DND-41 (cell line): Measurements from ENCODE around the gene ACADL.

Source experiments
- EZH2 ChIP-seq: IDR thresholded peaks from 3 replicates; pipeline ENCODE4 v1.6.1; 2012; ENCODE audit warnings: borderline replicate concordance, low read depth, mild to moderate bottlenecking, moderate library complexity, low read length, inconsistent platforms; ENCODE audit not compliant: severe bottlenecking
- TF ChIP-seq, protein P1 (sequence below): IDR thresholded peaks from 2 replicates; pipeline ENCODE4 v1.5.1; 2012; ENCODE audit warnings: borderline replicate concordance, low read length, moderate library complexity, mild to moderate bottlenecking; ENCODE audit not compliant: poor library complexity, severe bottlenecking; ENCODE audit errors: extremely low read depth

DNA sequence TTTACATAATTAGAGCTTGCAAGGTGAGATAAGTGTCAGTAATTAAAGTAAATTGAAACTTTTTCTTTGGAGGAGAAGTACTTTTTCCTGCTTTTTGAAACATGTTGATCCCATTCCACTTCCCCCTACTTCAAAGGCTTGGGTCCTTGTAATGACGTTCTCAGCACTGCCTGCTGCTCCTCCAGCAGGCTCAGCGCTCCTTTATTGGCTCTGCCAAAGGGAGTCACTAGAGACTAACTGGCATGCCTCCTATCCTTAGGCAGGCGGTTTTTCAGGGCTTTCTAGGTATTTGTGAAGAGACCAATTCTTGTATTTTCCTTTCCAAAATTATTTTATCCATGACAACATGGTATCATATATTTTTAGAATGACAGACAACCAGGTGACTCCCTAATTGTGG is 43.9 kb upstream of the ACADL start:
- TF ChIP-seq, protein P1, sequence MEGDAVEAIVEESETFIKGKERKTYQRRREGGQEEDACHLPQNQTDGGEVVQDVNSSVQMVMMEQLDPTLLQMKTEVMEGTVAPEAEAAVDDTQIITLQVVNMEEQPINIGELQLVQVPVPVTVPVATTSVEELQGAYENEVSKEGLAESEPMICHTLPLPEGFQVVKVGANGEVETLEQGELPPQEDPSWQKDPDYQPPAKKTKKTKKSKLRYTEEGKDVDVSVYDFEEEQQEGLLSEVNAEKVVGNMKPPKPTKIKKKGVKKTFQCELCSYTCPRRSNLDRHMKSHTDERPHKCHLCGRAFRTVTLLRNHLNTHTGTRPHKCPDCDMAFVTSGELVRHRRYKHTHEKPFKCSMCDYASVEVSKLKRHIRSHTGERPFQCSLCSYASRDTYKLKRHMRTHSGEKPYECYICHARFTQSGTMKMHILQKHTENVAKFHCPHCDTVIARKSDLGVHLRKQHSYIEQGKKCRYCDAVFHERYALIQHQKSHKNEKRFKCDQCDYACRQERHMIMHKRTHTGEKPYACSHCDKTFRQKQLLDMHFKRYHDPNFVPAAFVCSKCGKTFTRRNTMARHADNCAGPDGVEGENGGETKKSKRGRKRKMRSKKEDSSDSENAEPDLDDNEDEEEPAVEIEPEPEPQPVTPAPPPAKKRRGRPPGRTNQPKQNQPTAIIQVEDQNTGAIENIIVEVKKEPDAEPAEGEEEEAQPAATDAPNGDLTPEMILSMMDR = no peak
- no peak for TF ChIP-seq EZH2
